GM19455 (cell line): Measurements from ENCODE around the gene SIN3A.
"Not testable (repeated sequence)": the region's sequence is repeated elsewhere in the genome, so short reads cannot be mapped to it uniquely, and the experiment has no call there.

Experiments
- ATAC-seq: cut with Tn5 transposase; IDR thresholded peaks from one replicate; pipeline ENCODE4 v1.9.1; 2021; ENCODE audit not compliant: unreplicated experiment

The SIN3A gene

GRCh38 chr15:75450307-75451201, 936 bp downstream of the SIN3A start:
- peak; percentile 23 for ATAC-seq

GRCh38 chr15:75449585-75450306, 1.7 kb downstream of the SIN3A start:
- ATAC-seq: no peak

- ATAC-seq: not testable (repeated sequence)
Observed at GRCh38 chr15:75448171-75448570, 3.3 kb downstream of the SIN3A start.

GRCh38 chr15:75446151-75446550, 5.3 kb downstream of the SIN3A start:
- no peak for ATAC-seq

GRCh38 chr15:75445324-75445723, 6.2 kb downstream of the SIN3A start:
- ATAC-seq: not testable (repeated sequence)

- ATAC-seq: not testable (repeated sequence)
Observed at GRCh38 chr15:75443972-75444453, 7.5 kb downstream of the SIN3A start.

GRCh38 chr15:75437721-75438120, 13.8 kb downstream of the SIN3A start:
- no peak for ATAC-seq

- ATAC-seq: no peak
Observed at GRCh38 chr15:75436881-75437280, 14.6 kb downstream of the SIN3A start.

- no peak for ATAC-seq
Observed at GRCh38 chr15:75431682-75432081, 19.8 kb downstream of the SIN3A start.

GRCh38 chr15:75431270-75431669, 20.2 kb downstream of the SIN3A start:
- ATAC-seq: no peak

GRCh38 chr15:75430259-75430658, 21.2 kb downstream of the SIN3A start:
- ATAC-seq: no peak

GRCh38 chr15:75428152-75428551, 23.3 kb downstream of the SIN3A start:
- no peak for ATAC-seq

- no peak for ATAC-seq
Observed at GRCh38 chr15:75425966-75426500, 25.5 kb downstream of the SIN3A start.

- ATAC-seq: no peak
Observed at GRCh38 chr15:75422554-75422953, 28.9 kb downstream of the SIN3A start.

GRCh38 chr15:75420698-75421097, 30.8 kb downstream of the SIN3A start:
- no peak for ATAC-seq

- no peak for ATAC-seq
Observed at GRCh38 chr15:75416584-75416983, 34.9 kb downstream of the SIN3A start.

GRCh38 chr15:75410196-75410595, 41.3 kb downstream of the SIN3A start:
- no peak for ATAC-seq

- no peak for ATAC-seq
Observed at GRCh38 chr15:75407083-75407482, 44.4 kb downstream of the SIN3A start.

- no peak for ATAC-seq
Observed at GRCh38 chr15:75403892-75404291, 47.6 kb downstream of the SIN3A start.

- ATAC-seq: no peak
Observed at GRCh38 chr15:75397494-75397893, 54.0 kb downstream of the SIN3A start.

- no peak for ATAC-seq
Observed at GRCh38 chr15:75389791-75390382, 61.6 kb downstream of the SIN3A start.
